ENCODE measurements around the gene RAD54L. TPM values are rescaled to one million over a fixed set of nuclear protein-coding genes. Genes with fewer than 3 reads are reported as not detected.
"Not testable (repeated sequence)": the region's sequence is repeated elsewhere in the genome, so short reads cannot be mapped to it uniquely, and the experiment has no call there.

RAD54L gene
- 10 to 100 TPM; 10.8 to 16.3 (median 13.4) TPM for polyA plus RNA-seq (ENCODE audit: insufficient read length in 4 of 4)

GRCh38 chr1:46247436-46248121 lies at the start of gene RAD54L:
RAD54L (plus strand) TSS chr1:46247763; CDS start chr1:46248406, 643 bp downstream.
- peak; percentile 86 to 96 (median 90) for DNase-seq (ENCODE audit: low read depth in 4 of 4, low spot score in 2 of 4)

GRCh38 chr1:46197964-46198811 lies 49.4 kb upstream of the RAD54L start, which contains the start of gene POMGNT1:
POMGNT1 (minus strand) TSS chr1:46198434; CDS start chr1:46197821, 613 bp downstream.
- no peak for DNase-seq (ENCODE audit: low read depth in 4 of 4, low spot score in 2 of 4)

GRCh38 chr1:46199233-46199749 lies 48.3 kb upstream of the RAD54L start:
- DNase-seq (ENCODE audit: low read depth in 4 of 4, low spot score in 2 of 4), result no peak

GRCh38 chr1:46203738-46204405 lies 43.7 kb upstream of the RAD54L start:
- DNase-seq (ENCODE audit: low read depth in 4 of 4, low spot score in 2 of 4), result no peak

- no peak for DNase-seq (ENCODE audit: low read depth in 4 of 4, low spot score in 2 of 4)
These were observed 43.2 kb upstream of the RAD54L start for GRCh38 chr1:46204406-46204742.

GRCh38 chr1:46205141-46205540 lies 42.4 kb upstream of the RAD54L start:
- DNase-seq (ENCODE audit: low read depth in 4 of 4, low spot score in 2 of 4), result no peak

GRCh38 chr1:46205791-46206190 lies 41.8 kb upstream of the RAD54L start:
- DNase-seq (ENCODE audit: low read depth in 4 of 4, low spot score in 2 of 4), result no peak

GRCh38 chr1:46206399-46206798 lies 41.2 kb upstream of the RAD54L start:
- DNase-seq (ENCODE audit: low read depth in 4 of 4, low spot score in 2 of 4), result no peak

GRCh38 chr1:46210561-46210960 lies 37.0 kb upstream of the RAD54L start:
- DNase-seq (ENCODE audit: low read depth in 4 of 4, low spot score in 2 of 4), result no peak

- DNase-seq (ENCODE audit: low read depth in 4 of 4, low spot score in 2 of 4), result no peak
These were observed 36.5 kb upstream of the RAD54L start for GRCh38 chr1:46211051-46211450.

- no peak for DNase-seq (ENCODE audit: low read depth in 4 of 4, low spot score in 2 of 4)
These were observed 32.1 kb upstream of the RAD54L start for GRCh38 chr1:46215504-46215903.

GRCh38 chr1:46218443-46218842 lies 29.1 kb upstream of the RAD54L start:
- DNase-seq (ENCODE audit: low read depth in 4 of 4, low spot score in 2 of 4), result no peak

GRCh38 chr1:46219551-46220520 lies 27.7 kb upstream of the RAD54L start:
- DNase-seq (ENCODE audit: low read depth in 4 of 4, low spot score in 2 of 4), result no peak

- DNase-seq (ENCODE audit: low read depth in 4 of 4, low spot score in 2 of 4), result no peak
These were observed 26.8 kb upstream of the RAD54L start for GRCh38 chr1:46220808-46221207.

- no peak for DNase-seq (ENCODE audit: low read depth in 4 of 4, low spot score in 2 of 4)
These were observed 25.8 kb upstream of the RAD54L start for GRCh38 chr1:46221749-46222148.

- not testable (repeated sequence) for DNase-seq (ENCODE audit: low read depth in 4 of 4, low spot score in 2 of 4)
These were observed 24.5 kb upstream of the RAD54L start for GRCh38 chr1:46223055-46223454.

GRCh38 chr1:46223472-46223943 lies 24.1 kb upstream of the RAD54L start:
- no peak for DNase-seq (ENCODE audit: low read depth in 4 of 4, low spot score in 2 of 4)

GRCh38 chr1:46224966-46225365 lies 22.6 kb upstream of the RAD54L start:
- no peak for DNase-seq (ENCODE audit: low read depth in 4 of 4, low spot score in 2 of 4)

GRCh38 chr1:46231231-46231630 lies 16.3 kb upstream of the RAD54L start:
- not testable (repeated sequence) for DNase-seq (ENCODE audit: low read depth in 4 of 4, low spot score in 2 of 4)

GRCh38 chr1:46236882-46237281 lies 10.7 kb upstream of the RAD54L start:
- DNase-seq (ENCODE audit: low read depth in 4 of 4, low spot score in 2 of 4), result no peak
